Activated CD8-positive, alpha-beta memory T cell treated with anti-CD3 and anti-CD28 coated beads, Interleukin-2, amount 50 U/mL, for 24 hours (primary cell): Measurements from ENCODE around the gene ZSCAN9.

Source experiments
- DNase-seq: peaks from one replicate; pipeline ENCODE4 v3.0.0-alpha.2; 2020; ENCODE audit errors: extremely low read depth

The ZSCAN9 gene

DNA sequence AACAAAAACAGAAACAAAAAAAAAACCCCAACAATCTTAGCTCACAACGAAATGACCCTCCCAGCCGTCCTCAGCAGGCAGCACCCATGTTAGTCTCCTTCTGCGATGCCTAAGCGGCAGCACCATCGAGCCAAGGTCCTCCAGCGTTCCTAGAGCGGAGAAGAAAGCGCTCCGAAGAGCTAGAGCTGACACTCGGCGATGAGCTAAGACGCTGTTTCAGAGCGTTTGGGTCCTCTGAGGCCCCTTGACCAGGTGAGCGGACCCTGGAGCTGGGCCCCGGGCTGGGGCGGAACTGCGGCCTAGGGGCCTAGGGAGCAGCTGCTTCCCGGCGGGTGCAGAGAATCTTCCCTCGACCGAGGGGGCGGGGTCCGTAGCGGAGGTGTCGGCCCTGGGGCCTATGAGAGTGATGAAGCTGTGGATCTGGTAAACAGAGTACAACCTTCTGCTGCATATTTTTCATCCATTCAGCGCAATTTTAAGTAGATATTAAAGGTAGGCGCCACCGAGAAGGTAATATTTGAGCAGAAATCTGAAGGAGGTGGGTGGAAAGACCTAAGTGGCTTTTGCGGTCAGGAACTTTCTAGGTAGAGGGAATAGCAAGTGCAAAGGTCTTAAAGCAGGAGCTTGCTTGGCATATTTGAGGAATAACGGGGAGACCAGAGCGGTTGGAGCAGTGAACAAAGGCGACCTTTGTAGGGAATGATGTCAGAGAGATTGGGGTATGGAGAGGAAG lies 42.1 kb downstream of the ZSCAN9 start, which contains the start of gene ZSCAN26:
ZSCAN26 (plus strand) TSS at position 182 of the 733 bp plus-strand sequence. CDS start 4,777 bp downstream, outside the sequence.
- DNase-seq: peak; percentile 71

DNA sequence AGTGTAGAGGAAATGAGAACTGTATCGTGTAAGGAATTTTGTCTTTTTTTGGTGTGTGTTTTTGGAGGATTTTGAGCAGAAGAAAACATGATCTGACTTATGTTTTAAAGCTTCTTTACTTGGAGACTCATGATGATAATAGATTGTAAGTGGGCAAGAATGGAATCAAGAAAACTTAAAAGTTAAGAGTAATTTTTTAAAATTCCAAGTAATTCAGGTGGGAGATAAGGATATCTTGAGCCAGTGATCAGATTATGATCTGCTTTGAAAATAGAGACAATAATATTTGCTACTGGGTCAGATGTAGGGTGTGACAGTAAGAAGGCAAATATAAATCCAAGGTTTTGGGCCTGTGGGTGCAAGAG lies 42.6 kb downstream of the ZSCAN9 start:
- no peak for DNase-seq

GRCh38 chr6:28269492-28269891 lies 44.4 kb downstream of the ZSCAN9 start:
- no peak for DNase-seq

DNA sequence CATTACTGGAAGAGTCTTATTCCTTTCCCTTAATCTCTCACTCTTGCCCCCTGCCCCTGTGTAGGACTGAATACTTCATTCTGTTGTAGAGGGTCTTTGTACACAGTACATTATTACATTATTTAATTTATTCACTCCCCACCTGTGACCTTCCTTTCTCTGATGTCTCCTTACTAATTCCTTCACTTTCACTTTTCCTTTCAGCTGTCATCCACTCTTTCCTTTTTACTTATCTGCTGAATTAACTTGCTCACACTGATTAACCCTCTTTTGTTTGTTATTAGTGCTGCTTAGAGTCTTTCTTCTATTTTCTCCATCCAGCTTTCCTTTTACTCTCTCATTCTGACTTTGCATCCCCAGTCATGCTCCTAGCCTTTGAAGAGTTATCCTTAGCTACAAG lies 49.8 kb downstream of the ZSCAN9 start:
- no peak for DNase-seq

- DNase-seq: no peak
These were observed 52.7 kb downstream of the ZSCAN9 start for GRCh38 chr6:28277746-28278145.

- no peak for DNase-seq
These were observed 55.7 kb downstream of the ZSCAN9 start for GRCh38 chr6:28280595-28281287.

- DNase-seq: no peak
These were observed 56.4 kb downstream of the ZSCAN9 start, which contains the start of gene PGBD1 for GRCh38 chr6:28281288-28282064. PGBD1 (plus strand) TSS chr6:28281572; CDS start chr6:28283814, 2,242 bp downstream.

- DNase-seq: no peak
These were observed 57.9 kb downstream of the ZSCAN9 start for GRCh38 chr6:28282926-28283325.
